ENCODE measurements around the gene ZNF436.

The ZNF436 gene

DNA sequence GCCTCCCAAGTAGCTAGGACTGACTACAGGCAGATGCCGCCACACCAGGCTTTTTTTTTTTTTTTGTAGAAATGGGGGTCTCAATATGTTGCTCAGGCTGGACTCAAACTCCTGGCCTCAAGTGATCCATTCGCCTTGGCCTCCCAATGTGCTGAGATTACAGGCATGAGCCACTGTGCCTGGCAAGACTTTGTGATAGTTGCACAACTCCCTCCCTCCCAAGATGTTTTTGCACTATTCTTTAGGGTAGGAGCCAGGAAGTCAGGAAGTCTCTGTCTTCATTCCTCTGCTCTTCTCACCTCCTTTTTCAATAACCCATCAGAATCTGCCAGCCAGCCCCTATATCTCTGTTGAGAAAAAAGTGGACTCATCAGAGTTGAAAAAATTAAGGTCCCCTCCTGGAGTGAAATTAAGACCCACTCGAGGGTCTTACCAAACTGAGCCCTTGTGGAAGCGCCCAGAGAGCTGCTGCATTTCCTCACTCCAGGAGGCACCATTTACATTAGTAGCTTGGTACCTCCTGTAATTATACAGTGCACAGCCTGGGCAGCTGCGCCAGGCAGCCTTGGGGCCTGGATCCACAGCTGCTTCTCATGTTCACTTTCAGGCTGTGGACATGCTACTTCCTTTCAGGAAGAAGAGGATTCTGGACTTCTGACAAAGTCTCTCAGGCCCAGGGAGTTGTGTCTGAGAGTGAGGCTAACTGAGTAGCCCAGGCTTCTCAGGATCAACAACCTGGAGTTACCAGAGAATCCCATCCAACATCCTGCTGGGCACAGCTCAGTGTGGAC is 30.9 kb upstream of the ZNF436 start:
- no peak overlapping the region for H3K9ac ChIP-seq (ENCODE audit: low read length)
- no peak overlapping the region for H3K27ac ChIP-seq (ENCODE audit: low read depth, low read length, poor library complexity, severe bottlenecking)
- H3K9me2 ChIP-seq (ENCODE audit: low read depth, low read length) = no peaks in the 10 kb centered on the region
- H3F3A ChIP-seq (ENCODE audit: insufficient read depth, low read length) = no peaks in the 10 kb centered on the region
- no peaks in the 10 kb centered on the region for H3K27me3 ChIP-seq (ENCODE audit: insufficient read depth, low read length)
- TF ChIP-seq, protein P1, sequence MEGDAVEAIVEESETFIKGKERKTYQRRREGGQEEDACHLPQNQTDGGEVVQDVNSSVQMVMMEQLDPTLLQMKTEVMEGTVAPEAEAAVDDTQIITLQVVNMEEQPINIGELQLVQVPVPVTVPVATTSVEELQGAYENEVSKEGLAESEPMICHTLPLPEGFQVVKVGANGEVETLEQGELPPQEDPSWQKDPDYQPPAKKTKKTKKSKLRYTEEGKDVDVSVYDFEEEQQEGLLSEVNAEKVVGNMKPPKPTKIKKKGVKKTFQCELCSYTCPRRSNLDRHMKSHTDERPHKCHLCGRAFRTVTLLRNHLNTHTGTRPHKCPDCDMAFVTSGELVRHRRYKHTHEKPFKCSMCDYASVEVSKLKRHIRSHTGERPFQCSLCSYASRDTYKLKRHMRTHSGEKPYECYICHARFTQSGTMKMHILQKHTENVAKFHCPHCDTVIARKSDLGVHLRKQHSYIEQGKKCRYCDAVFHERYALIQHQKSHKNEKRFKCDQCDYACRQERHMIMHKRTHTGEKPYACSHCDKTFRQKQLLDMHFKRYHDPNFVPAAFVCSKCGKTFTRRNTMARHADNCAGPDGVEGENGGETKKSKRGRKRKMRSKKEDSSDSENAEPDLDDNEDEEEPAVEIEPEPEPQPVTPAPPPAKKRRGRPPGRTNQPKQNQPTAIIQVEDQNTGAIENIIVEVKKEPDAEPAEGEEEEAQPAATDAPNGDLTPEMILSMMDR (IDR thresholded peaks at IDR 0.05; ENCODE audit: low read length) = no peak
- no peak for TF ChIP-seq EZH2 (IDR thresholded peaks at IDR 0.05; ENCODE audit: borderline replicate concordance, low read length)
- no peak overlapping the region for H3K4me3 ChIP-seq (ENCODE audit: low read depth, low read length, poor library complexity, severe bottlenecking)
- no peaks in the 10 kb centered on the region for H3K36me3 ChIP-seq (ENCODE audit: insufficient read depth, low read length)
- H3K79me2 ChIP-seq (ENCODE audit: insufficient read depth, low read length) = no peaks in the 10 kb centered on the region
- no peaks in the 10 kb centered on the region for H3K9me3 ChIP-seq (ENCODE audit: low read length)
- no peak overlapping the region for H2AFZ ChIP-seq (ENCODE audit: low read length)
- no peaks in the 10 kb centered on the region for H4K20me1 ChIP-seq (ENCODE audit: insufficient read depth, low read length)
- no peak overlapping the region for H3K4me2 ChIP-seq (ENCODE audit: low read length)
- peaks cover 4% of the 10 kb centered on the region for H3K4me1 ChIP-seq (ENCODE audit: insufficient read depth, low read length, severe bottlenecking)

DNA sequence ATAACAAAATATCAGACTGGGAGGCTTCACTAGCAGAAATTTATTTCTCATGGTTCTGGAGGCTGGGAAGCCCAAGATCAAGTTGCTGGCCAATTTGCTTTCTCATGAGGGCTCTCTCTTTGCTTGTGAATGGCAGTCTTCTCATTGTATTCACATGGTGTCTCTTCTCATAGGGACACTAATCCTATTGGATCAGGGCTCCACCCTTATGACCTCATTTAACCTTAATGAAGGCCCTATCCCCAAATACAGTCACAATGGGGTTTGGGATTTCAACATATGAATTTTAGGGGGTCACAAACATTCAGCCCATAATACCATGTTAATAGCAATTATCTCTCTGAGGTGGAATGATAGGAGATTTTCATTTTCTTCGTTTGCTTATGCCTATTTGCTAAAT is 29.6 kb upstream of the ZNF436 start:
- H3K4me1 ChIP-seq (ENCODE audit: insufficient read depth, low read length, severe bottlenecking) = peaks cover 3% of the 10 kb centered on the region
- no peak overlapping the region for H3K4me2 ChIP-seq (ENCODE audit: low read length)
- no peaks in the 10 kb centered on the region for H3K79me2 ChIP-seq (ENCODE audit: insufficient read depth, low read length)
- no peak overlapping the region for H3K9ac ChIP-seq (ENCODE audit: low read length)
- no peaks in the 10 kb centered on the region for H3K36me3 ChIP-seq (ENCODE audit: insufficient read depth, low read length)
- H3K27ac ChIP-seq (ENCODE audit: low read depth, low read length, poor library complexity, severe bottlenecking) = no peak overlapping the region
- TF ChIP-seq, protein P1 (IDR thresholded peaks at IDR 0.05; ENCODE audit: low read length) = no peak
- no peak for TF ChIP-seq EZH2 (IDR thresholded peaks at IDR 0.05; ENCODE audit: borderline replicate concordance, low read length)
- no peak overlapping the region for H2AFZ ChIP-seq (ENCODE audit: low read length)
- H3K4me3 ChIP-seq (ENCODE audit: low read depth, low read length, poor library complexity, severe bottlenecking) = no peak overlapping the region
- H4K20me1 ChIP-seq (ENCODE audit: insufficient read depth, low read length) = no peaks in the 10 kb centered on the region
- no peaks in the 10 kb centered on the region for H3F3A ChIP-seq (ENCODE audit: insufficient read depth, low read length)
- no peaks in the 10 kb centered on the region for H3K9me2 ChIP-seq (ENCODE audit: low read depth, low read length)
- no peaks in the 10 kb centered on the region for H3K27me3 ChIP-seq (ENCODE audit: insufficient read depth, low read length)
- H3K9me3 ChIP-seq (ENCODE audit: low read length) = no peaks in the 10 kb centered on the region

DNA sequence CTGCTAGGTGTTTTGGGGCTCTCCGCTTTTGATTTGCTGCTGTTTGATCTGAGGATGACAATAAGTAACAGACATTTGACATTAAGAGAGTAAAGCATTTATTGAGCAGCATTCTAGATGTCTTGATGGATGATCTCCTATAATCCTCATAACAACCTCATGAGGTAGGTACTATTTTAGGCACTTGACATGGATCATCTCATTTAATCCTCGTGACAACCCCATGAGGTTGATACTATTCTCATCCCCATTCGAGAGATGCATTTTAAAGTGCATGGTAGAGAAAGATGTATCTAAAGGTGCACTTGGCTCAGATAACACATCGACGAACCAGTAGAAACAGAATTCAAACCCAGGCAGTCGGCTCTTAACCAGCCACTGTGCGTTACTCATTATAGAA is 28.3 kb upstream of the ZNF436 start:
- H3K4me1 ChIP-seq (ENCODE audit: insufficient read depth, low read length, severe bottlenecking) = no peaks in the 10 kb centered on the region
- H3K27me3 ChIP-seq (ENCODE audit: insufficient read depth, low read length) = no peaks in the 10 kb centered on the region
- TF ChIP-seq, protein P1 (IDR thresholded peaks at IDR 0.05; ENCODE audit: low read length) = no peak
- TF ChIP-seq EZH2 (IDR thresholded peaks at IDR 0.05; ENCODE audit: borderline replicate concordance, low read length) = no peak
- H3K9ac ChIP-seq (ENCODE audit: low read length) = no peak overlapping the region
- no peaks in the 10 kb centered on the region for H4K20me1 ChIP-seq (ENCODE audit: insufficient read depth, low read length)
- no peak overlapping the region for H3K27ac ChIP-seq (ENCODE audit: low read depth, low read length, poor library complexity, severe bottlenecking)
- no peak overlapping the region for H3K4me3 ChIP-seq (ENCODE audit: low read depth, low read length, poor library complexity, severe bottlenecking)
- no peak overlapping the region for H2AFZ ChIP-seq (ENCODE audit: low read length)
- no peak overlapping the region for H3K4me2 ChIP-seq (ENCODE audit: low read length)
- no peaks in the 10 kb centered on the region for H3K9me2 ChIP-seq (ENCODE audit: low read depth, low read length)
- no peaks in the 10 kb centered on the region for H3K9me3 ChIP-seq (ENCODE audit: low read length)
- no peaks in the 10 kb centered on the region for H3K79me2 ChIP-seq (ENCODE audit: insufficient read depth, low read length)
- no peaks in the 10 kb centered on the region for H3K36me3 ChIP-seq (ENCODE audit: insufficient read depth, low read length)
- H3F3A ChIP-seq (ENCODE audit: insufficient read depth, low read length) = no peaks in the 10 kb centered on the region

All from OCI-LY1 (cell line).